ENCODE measurements around the gene SPINK4.
A peak's percentile ranks its signal among the peaks of the same experiment; 100 is the strongest.

SPINK4 gene

GRCh38 chr9:33288235-33288634 is 48.3 kb downstream of the SPINK4 start:
- Histone ChIP-seq H3K27ac (peak overlapping the region in 11 of 21 experiments; percentile 17 to 100 (median 99)), H3K4me3 (no peak overlapping the region)

GRCh38 chr9:33288828-33289483 is 49.0 kb downstream of the SPINK4 start:
- peak overlapping the region in 4 of 7 experiments; percentile 55 to 79 (median 69) for H3K4me3 ChIP-seq
- peak overlapping the region; percentile 24 to 100 (median 99) for H3K27ac ChIP-seq

- Histone ChIP-seq H3K4me3 (peak overlapping the region; percentile 55 to 86 (median 75)), H3K27ac (peak overlapping the region; percentile 24 to 100 (median 99))
Measured at GRCh38 chr9:33289496-33289895, 49.5 kb downstream of the SPINK4 start.

- Histone ChIP-seq H3K4me3 (peak overlapping the region; percentile 55 to 86 (median 75)), H3K27ac (peak overlapping the region; percentile 24 to 100 (median 99))
Measured at GRCh38 chr9:33289936-33290246, 49.9 kb downstream of the SPINK4 start.

- H3K4me3 ChIP-seq: peak within 1 kb of the TSS; percentile 55 to 86 (median 75)
Measured at GRCh38 chr9:33290247-33291030, 50.5 kb downstream of the SPINK4 start, which contains the start of gene NFX1. TSS of gene NFX1 (plus strand) at chr9:33290516. CDS start at chr9:33290573, 57 bp downstream.

GRCh38 chr9:33291031-33291397 is 51.0 kb downstream of the SPINK4 start:
- H3K27ac ChIP-seq: peak overlapping the region in 20 of 21 experiments; percentile 92 to 100 (median 99)
- peak overlapping the region; percentile 55 to 86 (median 75) for H3K4me3 ChIP-seq

More at GRCh38 chr9:33290247-33291030, 50.5 kb downstream of the SPINK4 start, which contains the start of gene NFX1:
- peak within 1 kb of the TSS; percentile 92 to 100 (median 99) for H3K27ac ChIP-seq

GRCh38 chr9:33291901-33292300 is 51.9 kb downstream of the SPINK4 start:
- H3K4me3 ChIP-seq: no peak overlapping the region
- peak overlapping the region in 8 of 21 experiments; percentile 97 to 100 (median 99) for H3K27ac ChIP-seq

GRCh38 chr9:33293782-33294181 is 53.8 kb downstream of the SPINK4 start:
- H3K27ac ChIP-seq: no peak overlapping the region

GRCh38 chr9:33294670-33295432 is 54.9 kb downstream of the SPINK4 start:
- no peak overlapping the region for H3K4me3 ChIP-seq
- peak overlapping the region in 5 of 21 experiments; percentile 0 to 40 (median 4) for H3K27ac ChIP-seq

More at GRCh38 chr9:33293782-33294181, 53.8 kb downstream of the SPINK4 start:
- no peak overlapping the region for H3K4me3 ChIP-seq

- peak overlapping the region in 6 of 21 experiments; percentile 1 to 66 (median 36) for H3K27ac ChIP-seq
- no peak overlapping the region for H3K4me3 ChIP-seq
Measured at GRCh38 chr9:33295571-33295970, 55.6 kb downstream of the SPINK4 start.

- H3K27ac ChIP-seq: peak overlapping the region in 7 of 21 experiments; percentile 22 to 65 (median 50)
- H3K4me3 ChIP-seq: no peak overlapping the region
Measured at GRCh38 chr9:33297432-33297831, 57.5 kb downstream of the SPINK4 start.
